GM12865 (cell line): ENCODE data around the gene SYNPO.

Experiments
- DNase-seq: peaks from one replicate; pipeline ENCODE4 v3.0.0; 2010; ENCODE audit warnings: low read depth
- H3K4me3 ChIP-seq: 2 replicates; pipeline ENCODE4 v1.5.1; 2011; ENCODE audit warnings: mild to moderate bottlenecking, low read depth, low read length, control low read depth
- TF ChIP-seq, protein P1 (sequence below): IDR thresholded peaks from 2 replicates; pipeline ENCODE4 v1.5.1; 2011; ENCODE audit warnings: low read length, control low read depth, low read depth, inconsistent platforms; ENCODE audit not compliant: insufficient read depth; ENCODE audit errors: missing control alignments

SYNPO gene, protein sequence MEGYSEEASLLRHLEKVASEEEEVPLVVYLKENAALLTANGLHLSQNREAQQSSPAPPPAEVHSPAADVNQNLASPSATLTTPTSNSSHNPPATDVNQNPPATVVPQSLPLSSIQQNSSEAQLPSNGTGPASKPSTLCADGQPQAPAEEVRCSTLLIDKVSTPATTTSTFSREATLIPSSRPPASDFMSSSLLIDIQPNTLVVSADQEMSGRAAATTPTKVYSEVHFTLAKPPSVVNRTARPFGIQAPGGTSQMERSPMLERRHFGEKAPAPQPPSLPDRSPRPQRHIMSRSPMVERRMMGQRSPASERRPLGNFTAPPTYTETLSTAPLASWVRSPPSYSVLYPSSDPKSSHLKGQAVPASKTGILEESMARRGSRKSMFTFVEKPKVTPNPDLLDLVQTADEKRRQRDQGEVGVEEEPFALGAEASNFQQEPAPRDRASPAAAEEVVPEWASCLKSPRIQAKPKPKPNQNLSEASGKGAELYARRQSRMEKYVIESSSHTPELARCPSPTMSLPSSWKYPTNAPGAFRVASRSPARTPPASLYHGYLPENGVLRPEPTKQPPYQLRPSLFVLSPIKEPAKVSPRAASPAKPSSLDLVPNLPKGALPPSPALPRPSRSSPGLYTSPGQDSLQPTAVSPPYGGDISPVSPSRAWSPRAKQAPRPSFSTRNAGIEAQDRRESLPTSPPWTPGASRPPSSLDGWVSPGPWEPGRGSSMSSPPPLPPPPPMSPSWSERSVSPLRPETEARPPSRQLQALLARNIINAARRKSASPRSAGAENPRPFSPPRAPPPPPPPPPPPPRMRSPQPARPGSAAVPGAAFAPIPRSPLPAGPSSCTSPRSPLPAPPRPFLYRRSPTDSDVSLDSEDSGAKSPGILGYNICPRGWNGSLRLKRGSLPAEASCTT

DNA sequence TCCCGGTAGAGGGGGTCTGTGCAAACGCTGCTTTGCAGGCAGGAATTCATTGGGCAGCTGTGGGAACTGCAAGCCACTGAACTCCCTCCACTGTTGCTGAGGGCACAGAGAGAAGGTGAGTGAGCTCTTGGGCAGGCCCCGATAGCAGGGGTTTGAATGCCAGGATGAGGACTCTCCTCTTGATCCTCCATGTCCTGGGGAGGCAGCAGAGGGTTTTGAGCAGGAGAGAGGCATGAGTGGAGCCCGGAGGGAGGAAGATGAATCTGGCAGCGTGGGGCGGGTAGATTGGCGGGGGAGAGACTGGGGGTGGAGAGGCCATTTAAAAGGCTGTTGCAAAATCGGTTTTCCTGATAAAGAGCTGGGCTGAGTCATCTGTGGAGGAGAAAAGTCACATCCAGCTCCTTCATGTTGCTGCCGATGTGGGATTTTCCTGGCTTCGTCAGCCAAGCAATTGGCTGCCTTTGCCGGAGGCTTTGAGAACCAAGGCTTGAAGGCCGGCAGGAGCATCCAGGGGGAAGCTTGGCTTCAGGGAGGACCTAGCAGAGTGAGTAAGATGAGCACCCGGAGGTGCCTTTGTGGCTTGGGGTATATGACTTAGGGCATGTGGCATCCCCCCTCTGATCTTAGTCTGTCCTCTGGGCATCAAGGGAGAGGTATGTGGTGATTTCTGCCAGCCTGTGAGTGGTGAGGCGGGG, at the start of gene SYNPO:
Gene SYNPO, plus strand, starts transcription at position 350 of the 695 bp plus-strand sequence. CDS start 7,616 bp downstream, outside the sequence.
- DNase-seq: no peak

GRCh38 chr5:150590979-150591695, 49.3 kb upstream of the SYNPO start:
- DNase-seq: no peak
- TF ChIP-seq, protein P1, sequence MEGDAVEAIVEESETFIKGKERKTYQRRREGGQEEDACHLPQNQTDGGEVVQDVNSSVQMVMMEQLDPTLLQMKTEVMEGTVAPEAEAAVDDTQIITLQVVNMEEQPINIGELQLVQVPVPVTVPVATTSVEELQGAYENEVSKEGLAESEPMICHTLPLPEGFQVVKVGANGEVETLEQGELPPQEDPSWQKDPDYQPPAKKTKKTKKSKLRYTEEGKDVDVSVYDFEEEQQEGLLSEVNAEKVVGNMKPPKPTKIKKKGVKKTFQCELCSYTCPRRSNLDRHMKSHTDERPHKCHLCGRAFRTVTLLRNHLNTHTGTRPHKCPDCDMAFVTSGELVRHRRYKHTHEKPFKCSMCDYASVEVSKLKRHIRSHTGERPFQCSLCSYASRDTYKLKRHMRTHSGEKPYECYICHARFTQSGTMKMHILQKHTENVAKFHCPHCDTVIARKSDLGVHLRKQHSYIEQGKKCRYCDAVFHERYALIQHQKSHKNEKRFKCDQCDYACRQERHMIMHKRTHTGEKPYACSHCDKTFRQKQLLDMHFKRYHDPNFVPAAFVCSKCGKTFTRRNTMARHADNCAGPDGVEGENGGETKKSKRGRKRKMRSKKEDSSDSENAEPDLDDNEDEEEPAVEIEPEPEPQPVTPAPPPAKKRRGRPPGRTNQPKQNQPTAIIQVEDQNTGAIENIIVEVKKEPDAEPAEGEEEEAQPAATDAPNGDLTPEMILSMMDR: no peak

More for the DNA sequence above, at the start of gene SYNPO:
- H3K4me3 ChIP-seq: no peak within 1 kb of the TSS
- TF ChIP-seq, protein P1: no peak

DNA sequence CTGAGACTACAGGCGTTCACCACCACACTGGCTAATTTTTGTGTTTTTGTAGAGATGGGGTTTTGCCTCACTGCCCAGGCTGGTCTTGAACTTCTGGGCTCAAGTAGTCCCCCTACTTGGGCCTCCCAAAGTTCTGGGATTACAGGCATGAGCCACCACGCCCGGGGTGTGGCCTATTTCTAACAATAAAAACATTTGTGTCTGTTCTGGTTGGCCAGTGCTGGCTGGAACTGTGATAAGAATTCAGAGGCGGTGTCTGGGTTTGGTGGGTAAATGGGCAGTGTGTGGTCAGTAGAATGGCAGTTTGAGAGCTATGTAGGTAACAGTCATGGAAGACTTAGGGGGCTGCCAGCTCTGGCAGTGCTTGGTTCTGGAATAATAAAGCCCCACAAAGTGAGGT, 46.9 kb upstream of the SYNPO start:
- no peak overlapping the region for H3K4me3 ChIP-seq
- TF ChIP-seq, protein P1: no peak
- no peak for DNase-seq

More at GRCh38 chr5:150590979-150591695, 49.3 kb upstream of the SYNPO start:
- no peak overlapping the region for H3K4me3 ChIP-seq

- TF ChIP-seq, protein P1: no peak
- H3K4me3 ChIP-seq: no peak overlapping the region
- no peak for DNase-seq
These were observed 46.5 kb upstream of the SYNPO start for GRCh38 chr5:150593996-150594395.

- DNase-seq: no peak
- no peak overlapping the region for H3K4me3 ChIP-seq
- TF ChIP-seq, protein P1: no peak
These were observed 44.9 kb upstream of the SYNPO start for GRCh38 chr5:150595466-150596031.

DNA sequence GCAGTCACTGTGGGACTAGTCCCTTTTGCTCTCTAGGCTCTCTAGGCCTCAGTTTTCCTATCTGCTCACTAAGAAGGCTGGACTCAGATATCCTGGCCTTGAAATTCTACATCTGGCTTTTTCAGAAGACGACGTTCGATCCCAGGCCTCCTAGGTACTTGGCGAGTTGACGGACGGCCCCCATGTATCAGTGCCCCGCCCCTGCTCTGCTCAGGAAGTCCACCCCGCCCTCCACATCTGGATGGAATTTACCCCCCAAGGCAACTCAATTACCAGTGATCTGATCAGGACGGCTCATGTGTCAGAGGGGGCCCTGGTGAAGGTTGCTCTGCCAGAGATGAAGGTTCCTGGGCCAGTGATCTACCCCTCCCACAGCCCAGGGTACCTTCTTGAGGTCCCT, 44.1 kb upstream of the SYNPO start:
- DNase-seq: no peak
- TF ChIP-seq, protein P1: no peak
- H3K4me3 ChIP-seq: no peak overlapping the region
